ENCODE measurements around the gene PNPLA7.

Gene PNPLA7

GRCh38 chr9:137462396-137462985 is 87.7 kb downstream of the PNPLA7 start:
- DNase-seq (ENCODE audit: low read depth in 2 of 2), result no peak

GRCh38 chr9:137461663-137462395 is 88.4 kb downstream of the PNPLA7 start:
- peak; percentile 88 to 89 for DNase-seq (ENCODE audit: low read depth in 2 of 2)

GRCh38 chr9:137461316-137461662 is 88.9 kb downstream of the PNPLA7 start:
- DNase-seq (ENCODE audit: low read depth in 2 of 2), result no peak

GRCh38 chr9:137460363-137461315 is 89.6 kb downstream of the PNPLA7 start:
- no peak for DNase-seq (ENCODE audit: low read depth in 2 of 2)

GRCh38 chr9:137459601-137460362 is 90.4 kb downstream of the PNPLA7 start:
- no peak for DNase-seq (ENCODE audit: low read depth in 2 of 2)

- peak; percentile 87 to 89 for DNase-seq (ENCODE audit: low read depth in 2 of 2)
Observed at GRCh38 chr9:137459152-137459600, 91.0 kb downstream of the PNPLA7 start, which contains the start of gene NSMF. TSS of gene NSMF (minus strand) at chr9:137459334. CDS start at chr9:137459102, 232 bp downstream.

- DNase-seq (ENCODE audit: low read depth in 2 of 2), result no peak
Observed at GRCh38 chr9:137458194-137459151, 91.7 kb downstream of the PNPLA7 start.

- DNase-seq (ENCODE audit: low read depth in 2 of 2), result no peak
Observed at GRCh38 chr9:137457406-137458193, 92.6 kb downstream of the PNPLA7 start.

- no peak for DNase-seq (ENCODE audit: low read depth in 2 of 2)
Observed at GRCh38 chr9:137456864-137457405, 93.3 kb downstream of the PNPLA7 start.

GRCh38 chr9:137456061-137456863 is 93.9 kb downstream of the PNPLA7 start:
- no peak for DNase-seq (ENCODE audit: low read depth in 2 of 2)

- DNase-seq (ENCODE audit: low read depth in 2 of 2), result no peak
Observed at GRCh38 chr9:137455359-137455991, 94.7 kb downstream of the PNPLA7 start.

GRCh38 chr9:137454597-137455358 is 95.4 kb downstream of the PNPLA7 start:
- no peak for DNase-seq (ENCODE audit: low read depth in 2 of 2)

- DNase-seq (ENCODE audit: low read depth in 2 of 2), result peak in 1 of 2 donors; percentile 22
Observed at GRCh38 chr9:137454145-137454596, 96.0 kb downstream of the PNPLA7 start.

GRCh38 chr9:137453643-137454081 is 96.5 kb downstream of the PNPLA7 start:
- DNase-seq (ENCODE audit: low read depth in 2 of 2), result peak in 1 of 2 donors; percentile 30

GRCh38 chr9:137452761-137453642 is 97.2 kb downstream of the PNPLA7 start:
- DNase-seq (ENCODE audit: low read depth in 2 of 2), result no peak
